GM11168 (cell line): ENCODE measurements around the gene MSX2.

Experiments used
- in situ Hi-C: fragments of 300-500 bp; cut with MboI; formaldehyde crosslinking; loops from one replicate; pipeline ENCODE4 v1.12.0; 2022; ENCODE audit warnings: low sequenced_read_pairs; ENCODE audit not compliant: unreplicated experiment

MSX2 gene

DNA sequence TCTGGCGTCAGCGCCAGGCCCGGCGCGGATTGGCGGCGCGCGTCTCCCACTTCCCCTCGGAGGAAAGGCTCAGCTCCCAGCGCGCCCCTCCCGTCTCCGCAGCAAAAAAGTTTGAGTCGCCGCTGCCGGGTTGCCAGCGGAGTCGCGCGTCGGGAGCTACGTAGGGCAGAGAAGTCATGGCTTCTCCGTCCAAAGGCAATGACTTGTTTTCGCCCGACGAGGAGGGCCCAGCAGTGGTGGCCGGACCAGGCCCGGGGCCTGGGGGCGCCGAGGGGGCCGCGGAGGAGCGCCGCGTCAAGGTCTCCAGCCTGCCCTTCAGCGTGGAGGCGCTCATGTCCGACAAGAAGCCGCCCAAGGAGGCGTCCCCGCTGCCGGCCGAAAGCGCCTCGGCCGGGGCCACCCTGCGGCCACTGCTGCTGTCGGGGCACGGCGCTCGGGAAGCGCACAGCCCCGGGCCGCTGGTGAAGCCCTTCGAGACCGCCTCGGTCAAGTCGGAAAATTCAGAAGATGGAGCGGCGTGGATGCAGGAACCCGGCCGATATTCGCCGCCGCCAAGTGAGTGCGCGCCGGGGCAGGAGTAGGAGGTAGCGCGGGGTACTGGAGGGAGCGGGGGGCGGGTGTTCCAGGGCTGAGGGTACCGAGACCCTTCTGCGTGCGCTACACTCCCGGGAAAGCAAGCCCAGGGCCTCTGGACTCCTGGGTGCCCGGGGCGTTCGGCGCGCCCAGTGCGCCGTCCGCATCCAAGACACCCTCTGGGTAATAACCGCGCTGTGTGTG lies at the start of gene MSX2:
MSX2 (plus strand) TSS at position 99 of the 777 bp plus-strand sequence; CDS start at position 177, 78 bp downstream.
- in situ Hi-C loops, result no loop called here

DNA sequence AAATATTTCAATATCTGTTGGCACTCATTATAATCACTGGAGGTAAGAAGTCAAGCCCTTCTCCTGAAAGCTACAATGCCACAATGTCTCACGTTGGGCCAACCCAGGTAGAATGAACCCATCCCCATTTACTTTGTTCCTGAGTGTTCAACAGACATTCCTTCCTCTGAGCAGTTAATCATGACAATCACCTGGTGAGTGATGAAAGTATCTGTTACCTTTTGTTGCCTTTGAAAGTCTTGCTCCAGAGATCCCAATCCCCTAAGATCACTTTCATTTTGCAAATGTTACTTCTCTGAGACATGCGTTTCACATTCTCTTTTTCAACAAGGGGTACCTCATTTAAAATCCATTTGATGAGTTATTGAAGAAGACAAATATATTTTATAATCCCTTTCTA lies 49.3 kb upstream of the MSX2 start:
- in situ Hi-C loops, result no loop called here

DNA sequence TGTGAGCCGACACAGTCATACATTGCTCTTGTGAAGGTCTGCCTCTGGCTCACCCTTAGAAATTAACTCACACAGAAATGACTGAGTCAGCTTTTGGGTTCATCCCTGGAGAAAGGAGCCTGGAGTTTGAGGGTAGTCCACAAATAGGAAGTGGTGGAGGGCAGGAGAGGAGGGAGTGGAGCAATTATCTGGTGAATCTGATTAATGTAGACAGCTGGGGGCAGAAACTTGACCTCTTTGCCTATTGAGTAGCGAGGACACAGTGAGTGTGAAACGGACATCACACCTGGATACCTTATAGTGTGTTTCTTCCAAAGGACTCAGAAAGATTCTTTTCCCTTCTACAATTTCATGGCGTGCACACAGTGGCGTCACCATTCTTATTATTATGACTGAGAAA lies 48.5 kb upstream of the MSX2 start:
- in situ Hi-C loops, result no loop called here

DNA sequence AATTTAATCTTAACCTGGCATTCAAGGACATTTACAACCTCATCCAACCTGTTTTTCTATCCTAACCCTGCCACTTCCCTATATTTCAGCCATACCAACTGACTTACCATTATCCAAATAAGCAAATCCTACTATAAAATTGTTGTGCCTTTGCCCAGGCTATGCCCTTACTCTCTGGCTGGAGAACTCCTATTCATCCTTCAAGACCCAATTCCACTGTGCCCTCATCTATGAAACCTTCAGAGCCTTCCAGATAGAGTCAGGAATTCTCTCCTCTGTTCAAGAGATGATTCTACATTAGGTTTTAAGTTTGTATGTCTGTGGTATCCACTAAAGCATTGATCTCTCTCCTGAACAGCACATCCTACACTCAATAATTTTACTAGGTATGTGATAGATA lies 46.3 kb upstream of the MSX2 start:
- in situ Hi-C loops, result no loop called here

DNA sequence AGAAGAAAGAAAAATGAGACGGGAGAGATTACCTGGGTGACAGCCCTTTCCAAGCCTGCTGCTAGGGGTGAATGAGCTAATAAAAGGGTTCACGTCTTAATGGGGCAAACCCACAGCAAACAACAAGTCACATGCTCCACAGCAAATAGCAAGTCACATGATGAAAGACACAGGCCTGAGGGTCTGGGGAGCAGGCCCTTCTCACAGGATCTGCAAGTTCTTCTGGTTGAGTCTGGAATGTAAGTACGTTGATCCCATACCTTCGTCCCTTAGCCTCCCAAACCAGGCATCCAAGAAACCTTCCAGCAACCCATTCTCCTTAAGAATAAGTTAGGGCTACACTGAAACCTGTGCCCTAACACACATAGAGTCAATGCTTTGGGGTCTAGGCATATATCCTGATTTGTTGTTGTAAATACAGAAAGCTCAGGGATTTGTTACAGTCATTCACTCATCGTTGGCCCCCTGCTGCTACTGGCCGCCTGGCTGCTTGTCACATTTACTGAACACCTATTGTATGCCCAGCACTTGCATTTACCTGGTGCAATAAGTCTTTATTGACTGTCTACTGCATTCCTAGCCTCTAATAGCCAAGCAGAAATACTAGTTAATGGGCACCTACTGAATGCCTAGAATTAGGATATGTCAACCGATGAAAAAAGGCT lies 43.3 kb upstream of the MSX2 start:
- in situ Hi-C loops, result no loop called here

DNA sequence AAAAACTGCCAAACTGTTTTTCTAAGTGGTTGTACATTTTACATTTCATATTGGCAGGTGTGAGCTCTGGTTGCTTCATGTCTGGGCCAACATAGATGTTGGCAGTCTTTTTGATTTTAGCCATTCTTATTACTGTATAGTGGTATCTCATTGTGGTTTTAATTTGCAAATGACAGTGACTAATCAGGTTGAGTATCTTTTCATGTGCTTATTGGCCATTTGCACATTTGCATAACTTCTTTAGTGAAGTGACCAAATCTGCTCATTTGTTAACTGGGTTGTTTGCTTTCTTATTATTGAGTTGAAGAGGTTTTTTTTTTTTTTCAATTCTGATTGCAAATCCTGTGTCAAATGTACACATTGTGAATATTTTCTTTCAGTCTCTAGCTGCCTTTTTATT lies 36.9 kb upstream of the MSX2 start:
- in situ Hi-C loops, result no loop called here

DNA sequence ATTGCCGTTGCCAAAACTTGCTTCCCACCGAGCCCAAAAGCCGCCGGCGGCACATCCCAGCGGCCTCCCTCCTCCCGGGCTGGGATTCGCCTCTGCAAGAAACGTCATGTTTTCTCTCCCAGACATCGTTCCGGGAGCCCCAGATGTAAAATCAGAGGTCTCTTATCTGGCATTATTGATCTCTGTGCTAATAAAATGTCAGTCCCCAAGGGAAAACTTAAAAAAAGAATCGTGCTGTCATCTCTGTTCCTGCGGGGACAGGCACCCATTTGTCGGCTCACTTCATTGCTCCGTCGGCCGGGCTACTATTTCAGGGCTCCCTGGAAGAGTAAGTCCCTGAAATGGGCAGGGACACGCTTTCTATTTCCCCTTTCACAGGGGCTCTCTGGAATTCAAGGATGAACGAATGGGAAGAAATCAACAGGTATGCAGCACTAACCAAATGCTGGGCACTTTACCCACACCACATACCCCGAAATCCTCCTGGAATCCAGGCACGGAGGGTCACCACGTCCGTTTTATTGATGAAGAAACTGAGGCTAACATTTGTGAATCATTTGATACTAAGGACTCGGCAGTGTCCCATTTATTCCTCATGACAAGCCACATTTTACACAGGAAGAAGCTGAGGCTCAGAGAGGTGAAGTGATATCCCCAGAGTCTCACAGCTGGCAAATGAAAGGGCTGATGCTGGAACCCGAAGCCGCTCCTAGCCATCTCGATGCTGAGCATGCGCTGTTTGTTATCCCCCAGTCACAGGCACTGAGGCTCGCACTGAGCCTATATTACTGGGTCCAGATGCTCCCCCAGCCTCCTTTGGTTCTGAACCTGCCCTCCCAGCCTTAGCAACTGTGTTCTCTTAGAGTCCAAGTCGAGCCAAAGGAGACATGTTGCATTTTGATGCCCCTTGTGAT lies 35.7 kb upstream of the MSX2 start:
- in situ Hi-C loops, result no loop called here

DNA sequence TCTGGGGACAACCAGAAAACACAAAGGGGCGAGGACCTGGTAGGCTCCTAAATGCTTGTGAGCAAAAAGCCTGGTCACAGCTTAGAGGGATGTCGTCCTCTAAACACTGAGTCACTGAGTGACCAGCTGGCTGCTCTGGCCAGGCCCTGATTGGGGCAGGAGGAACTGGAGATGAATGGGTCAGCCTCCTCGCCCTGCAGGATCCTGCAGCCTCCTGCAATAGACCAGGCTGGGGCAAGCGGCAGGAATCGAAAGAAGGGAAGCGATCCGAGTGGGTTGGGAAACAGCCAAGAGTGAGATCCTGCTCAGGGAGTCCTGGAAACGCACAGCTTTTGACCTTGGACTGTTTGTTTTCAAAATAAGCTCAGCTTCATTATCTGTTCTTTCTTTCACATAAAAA lies 34.1 kb upstream of the MSX2 start:
- in situ Hi-C loops, result no loop called here

DNA sequence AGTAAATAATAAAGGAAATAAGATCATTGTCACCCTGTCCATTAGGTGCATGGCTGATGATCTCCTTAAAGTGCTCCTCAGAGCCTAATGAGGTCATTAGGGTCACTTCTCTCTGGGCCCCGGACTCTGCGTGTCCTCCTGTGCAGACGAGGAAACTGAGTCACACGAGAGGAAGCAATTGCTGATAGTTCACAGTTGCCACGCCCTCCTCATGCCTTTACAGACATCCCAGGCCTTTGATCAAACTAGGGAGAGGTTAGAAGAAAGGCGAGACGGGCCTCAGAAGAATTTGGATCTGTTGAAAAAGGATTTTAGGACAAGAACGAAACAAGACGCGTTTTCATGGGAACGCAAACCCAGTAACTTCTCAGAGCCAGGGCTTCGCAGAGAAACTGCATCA lies 32.0 kb upstream of the MSX2 start:
- in situ Hi-C loops, result no loop called here

DNA sequence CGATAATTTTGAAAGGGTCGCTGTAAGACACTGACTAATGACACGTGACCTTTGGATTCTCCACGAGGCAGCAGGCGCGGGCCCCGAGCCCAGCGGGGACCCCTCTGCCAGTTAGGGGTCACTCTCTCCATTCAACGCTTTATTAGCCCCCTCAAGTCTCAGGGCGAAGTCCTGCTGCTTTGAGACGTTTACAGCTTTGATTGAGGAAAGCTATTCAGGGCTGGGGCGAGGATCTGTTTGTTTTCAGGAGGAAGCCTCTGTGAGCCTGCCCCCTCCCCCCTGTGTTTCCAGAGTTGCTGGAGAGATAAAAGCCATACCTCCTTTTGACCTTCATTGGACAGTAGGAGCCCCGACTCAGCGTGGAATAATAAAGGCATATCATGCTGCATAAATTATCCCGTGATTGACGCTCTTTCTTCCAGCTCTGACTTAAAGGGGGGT lies 31.4 kb upstream of the MSX2 start:
- in situ Hi-C loops, result no loop called here

DNA sequence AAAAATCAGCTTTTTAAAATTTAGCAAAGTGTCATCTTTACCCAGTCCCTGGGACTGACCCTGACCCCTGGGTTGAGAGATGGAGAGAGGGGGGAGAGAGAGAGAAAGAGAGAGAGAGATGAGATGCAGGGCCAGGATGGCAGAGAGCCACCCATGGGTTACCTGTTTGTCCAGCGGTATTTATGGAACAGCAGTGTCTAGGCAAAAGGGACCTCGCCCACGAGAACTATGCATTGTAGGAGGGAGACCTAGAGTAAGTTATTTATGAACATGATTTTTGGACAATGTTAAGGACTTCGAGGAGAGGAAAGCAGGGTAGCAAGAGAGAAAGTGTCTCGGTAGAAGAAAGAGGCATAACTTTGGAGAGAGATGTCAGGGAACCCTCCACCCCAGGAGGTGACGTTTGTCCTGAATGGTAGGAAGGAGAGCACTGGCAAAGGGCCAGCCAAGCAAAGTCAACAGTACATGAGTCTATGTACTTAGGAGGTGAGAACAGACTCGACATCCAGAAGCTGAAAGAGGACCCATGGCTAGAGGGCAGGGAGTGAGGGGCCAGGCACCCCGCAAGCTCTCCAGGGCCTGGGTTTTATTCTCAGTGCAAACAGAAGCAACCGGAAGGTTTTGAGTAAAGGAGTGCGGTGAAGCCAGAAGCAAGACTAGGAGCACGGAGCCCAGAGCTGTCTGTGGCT lies 30.5 kb upstream of the MSX2 start:
- in situ Hi-C loops, result no loop called here

DNA sequence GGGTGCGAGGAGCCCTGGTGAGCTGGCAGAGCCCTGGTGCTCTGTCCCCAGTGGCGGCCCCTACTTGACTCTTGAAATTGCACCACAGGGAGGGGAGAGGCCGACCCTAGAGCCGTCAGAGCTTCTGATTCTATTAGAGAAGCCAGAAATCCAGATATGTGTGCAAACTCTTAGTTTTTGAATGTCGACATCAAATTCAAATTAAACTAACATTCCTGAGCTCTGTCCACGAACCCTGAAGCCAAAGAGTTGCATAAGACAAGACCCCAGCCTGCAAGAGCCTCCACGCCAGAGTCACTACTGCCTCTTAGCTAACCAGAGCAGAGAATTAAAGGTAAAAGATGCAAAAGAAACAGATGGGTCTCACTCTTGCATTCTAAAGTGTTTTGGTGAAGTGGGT lies 29.8 kb upstream of the MSX2 start:
- in situ Hi-C loops, result no loop called here

DNA sequence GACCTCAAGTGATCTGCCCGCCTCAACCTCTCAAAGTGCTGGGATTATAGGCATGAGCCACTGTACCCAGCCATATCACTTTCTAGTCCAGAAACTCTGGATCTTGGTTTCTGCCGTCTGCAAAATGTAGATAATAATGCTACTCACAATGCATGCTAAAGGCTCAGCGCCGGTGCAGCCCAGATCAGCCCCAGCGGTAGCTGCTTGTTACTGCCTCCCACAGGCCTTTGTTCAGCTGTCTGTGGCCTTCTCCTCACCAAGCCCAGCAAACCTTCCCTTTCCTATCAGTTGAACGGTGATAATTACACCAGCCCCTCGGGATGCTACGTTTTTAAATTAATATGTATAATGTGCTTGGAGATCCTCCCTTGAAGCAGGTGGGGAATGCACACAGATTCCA lies 26.2 kb upstream of the MSX2 start:
- in situ Hi-C loops, result no loop called here

DNA sequence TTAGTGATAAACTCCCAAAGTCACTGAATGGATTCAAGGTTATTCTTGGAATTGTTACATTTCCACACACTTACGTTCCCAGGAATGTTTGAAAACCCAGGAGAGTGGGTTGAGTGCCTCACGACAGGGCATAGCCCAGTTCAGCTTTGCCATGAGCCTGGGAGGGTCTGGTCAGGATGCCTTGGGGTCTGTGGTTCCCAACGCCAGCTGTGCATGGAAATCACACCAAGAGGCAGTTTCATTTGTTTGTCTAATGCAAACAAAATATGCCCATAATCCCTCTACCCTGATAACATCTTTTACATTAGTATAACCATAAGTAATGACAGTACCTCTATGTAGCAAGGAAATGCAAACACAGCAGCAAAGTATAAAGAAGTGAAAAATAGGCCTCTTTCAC lies 25.3 kb upstream of the MSX2 start:
- in situ Hi-C loops, result no loop called here

DNA sequence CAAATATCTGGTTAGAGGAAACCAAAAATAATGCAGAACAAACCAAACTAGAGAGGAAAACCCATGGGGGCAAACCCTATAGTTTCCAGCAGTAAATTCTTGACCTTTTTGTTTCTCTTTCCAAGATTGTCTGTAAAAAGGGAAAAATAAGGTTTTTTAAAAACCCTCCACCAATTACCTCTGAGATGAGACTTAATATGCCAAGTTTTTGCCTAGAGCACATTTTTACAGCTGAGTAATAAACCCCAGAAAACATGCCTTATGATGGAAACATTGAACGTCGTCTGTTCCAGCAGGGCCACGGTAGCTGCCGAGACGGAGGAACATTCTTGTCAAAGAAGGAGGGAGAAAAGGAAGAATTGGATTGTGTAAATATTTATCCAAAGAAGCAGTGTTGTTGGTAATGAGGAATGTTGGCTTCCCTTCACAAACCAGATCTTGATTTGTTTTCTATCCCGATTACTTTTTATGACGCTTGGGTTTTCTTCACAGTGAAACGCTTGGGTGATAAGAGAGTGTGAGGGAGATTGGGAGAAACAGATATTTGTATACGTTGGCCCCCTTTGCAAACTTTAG lies 17.3 kb upstream of the MSX2 start:
- in situ Hi-C loops, result no loop called here

DNA sequence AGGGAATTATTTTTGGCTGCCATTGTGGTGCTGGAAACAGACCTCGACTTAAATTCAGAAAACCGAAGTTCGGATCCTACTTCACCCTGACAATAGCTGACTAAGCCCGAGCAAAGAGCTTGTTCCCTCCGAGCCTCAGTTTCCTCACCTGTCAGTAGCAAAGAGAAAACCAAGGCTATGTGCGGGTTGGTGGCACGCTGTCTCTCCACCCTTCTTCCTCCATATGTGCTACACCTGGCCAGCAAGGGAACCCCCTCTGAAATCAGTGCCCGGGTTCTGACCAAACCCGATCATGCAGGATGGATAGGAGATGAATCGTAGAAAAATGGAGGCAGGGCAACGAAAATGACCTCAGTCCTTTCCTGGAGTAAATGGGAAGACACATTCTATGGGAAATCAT lies 16.7 kb upstream of the MSX2 start:
- in situ Hi-C loops, result no loop called here

DNA sequence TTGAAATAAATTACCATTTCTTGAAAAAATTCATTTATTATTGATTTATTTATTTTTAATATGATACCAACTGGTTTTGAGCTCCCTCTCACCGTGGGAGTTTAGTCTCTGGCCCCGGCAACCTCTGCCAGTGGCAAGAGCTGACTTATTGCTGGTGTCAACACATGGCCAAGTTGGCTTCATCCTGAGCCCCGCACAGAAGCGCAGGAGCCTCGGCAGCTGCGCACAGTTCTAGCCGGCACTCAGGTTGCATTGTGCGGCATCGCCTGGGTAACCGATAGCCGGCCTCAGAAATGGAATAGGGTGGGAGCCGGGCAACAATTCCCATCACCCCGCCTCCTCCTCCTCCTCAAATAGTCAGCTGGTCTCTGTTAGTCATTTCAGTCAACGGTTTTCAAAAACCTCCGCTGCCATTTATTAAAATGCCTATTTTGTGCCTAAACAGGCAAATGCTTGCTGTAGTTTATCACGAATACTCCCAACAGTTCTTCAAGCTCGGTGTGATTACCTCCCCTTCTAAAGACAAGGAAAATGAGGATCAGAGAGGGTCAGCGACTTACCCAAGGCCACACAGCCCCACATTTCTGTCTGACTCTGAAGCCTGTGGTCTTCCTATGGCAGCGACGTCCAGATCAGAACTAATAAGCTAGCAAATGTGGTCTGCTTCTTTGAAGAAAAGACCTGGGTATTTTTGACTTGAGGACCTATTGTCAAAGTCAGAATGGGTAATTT lies 15.7 kb upstream of the MSX2 start:
- in situ Hi-C loops, result no loop called here

DNA sequence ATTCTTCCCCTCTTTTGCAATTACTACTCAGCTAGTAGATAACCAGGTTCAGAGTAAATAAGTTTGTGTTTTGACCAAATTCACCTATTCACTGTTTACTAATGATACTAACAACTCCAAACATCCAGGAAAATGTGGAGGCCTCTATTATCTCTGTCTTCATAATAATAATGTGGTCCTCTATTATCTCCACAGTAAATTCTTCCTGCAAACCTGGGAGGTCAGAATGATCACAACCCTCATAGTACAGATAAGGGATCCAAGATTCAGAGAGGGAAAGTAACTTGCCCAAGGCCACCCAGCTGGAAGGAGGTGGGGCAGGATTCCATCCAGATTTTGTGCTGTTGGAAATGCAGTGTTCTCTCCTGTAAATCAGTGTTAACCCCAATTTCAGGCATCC lies 9.6 kb upstream of the MSX2 start:
- in situ Hi-C loops, result no loop called here

DNA sequence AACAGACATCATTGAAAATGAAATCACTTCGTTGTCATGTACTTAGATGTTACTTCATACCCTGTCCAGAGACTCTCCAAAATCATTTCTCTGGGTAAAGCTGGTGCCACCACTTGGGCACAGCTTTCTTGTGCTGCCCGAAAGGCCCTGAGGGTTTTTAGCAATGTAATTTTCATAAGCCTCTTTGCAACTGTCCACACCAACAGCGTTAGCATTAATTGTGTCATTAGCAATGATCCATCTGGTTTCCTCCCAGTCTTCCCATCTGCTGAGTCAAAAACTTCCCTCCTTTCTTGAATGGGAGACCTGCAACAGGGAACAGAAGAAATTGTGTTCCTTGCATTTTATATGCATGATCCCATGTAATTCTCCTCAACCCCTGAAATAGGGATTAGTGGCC lies 8.6 kb upstream of the MSX2 start:
- in situ Hi-C loops, result no loop called here
